Measurements from ENCODE around the gene STK16.

GRCh38 chr2:219293736-219294231 lies 48.5 kb downstream of the STK16 start:
- TF ChIP-seq, protein P1, sequence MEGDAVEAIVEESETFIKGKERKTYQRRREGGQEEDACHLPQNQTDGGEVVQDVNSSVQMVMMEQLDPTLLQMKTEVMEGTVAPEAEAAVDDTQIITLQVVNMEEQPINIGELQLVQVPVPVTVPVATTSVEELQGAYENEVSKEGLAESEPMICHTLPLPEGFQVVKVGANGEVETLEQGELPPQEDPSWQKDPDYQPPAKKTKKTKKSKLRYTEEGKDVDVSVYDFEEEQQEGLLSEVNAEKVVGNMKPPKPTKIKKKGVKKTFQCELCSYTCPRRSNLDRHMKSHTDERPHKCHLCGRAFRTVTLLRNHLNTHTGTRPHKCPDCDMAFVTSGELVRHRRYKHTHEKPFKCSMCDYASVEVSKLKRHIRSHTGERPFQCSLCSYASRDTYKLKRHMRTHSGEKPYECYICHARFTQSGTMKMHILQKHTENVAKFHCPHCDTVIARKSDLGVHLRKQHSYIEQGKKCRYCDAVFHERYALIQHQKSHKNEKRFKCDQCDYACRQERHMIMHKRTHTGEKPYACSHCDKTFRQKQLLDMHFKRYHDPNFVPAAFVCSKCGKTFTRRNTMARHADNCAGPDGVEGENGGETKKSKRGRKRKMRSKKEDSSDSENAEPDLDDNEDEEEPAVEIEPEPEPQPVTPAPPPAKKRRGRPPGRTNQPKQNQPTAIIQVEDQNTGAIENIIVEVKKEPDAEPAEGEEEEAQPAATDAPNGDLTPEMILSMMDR (conservative IDR thresholded peaks at IDR 0.05; ENCODE audit: low read length): no peak
- TF ChIP-seq EZH2phosphoT487 (IDR thresholded peaks at IDR 0.05; ENCODE audit: borderline replicate concordance): no peak

Measured in Loucy (cell line).